Measurements from ENCODE around the gene MBTPS1. TPM values are rescaled to one million over a fixed set of nuclear protein-coding genes. Genes with fewer than 3 reads are reported as not detected.

The MBTPS1 gene
- total and polyA plus RNA-seq, 9 of the 15 experiments (the other 6 are each of a cell fraction or from before 2014, with no cell fraction given) = 2.8 to 57.6 (median 43.8) TPM

GRCh38 chr16:84139628-84140258, 23.0 kb upstream of the MBTPS1 start (continued):
- no peak; a peak in 1 of 4 replicates for TF ChIP-seq FOXK2 (conservative IDR thresholded peaks at IDR 0.05 in 1 of 2, IDR thresholded peaks at IDR 0.05 in 1 of 2; ENCODE audit: low read depth in 2 of 2)
- TF ChIP-seq ZBTB1 (CRISPR knock-in tag; IDR thresholded peaks at IDR 0.05; ENCODE audit: borderline replicate concordance, low read depth) = no peak
- TF ChIP-seq CSDE1 (IDR thresholded peaks at IDR 0.05) = no peak
- TF ChIP-seq DMBX1 (CRISPR knock-in tag; IDR thresholded peaks at IDR 0.05; ENCODE audit: borderline replicate concordance) = peak; percentile 47; the same call in 1 of the 2 replicates
- no peak for TF ChIP-seq NR0B1 (IDR thresholded peaks at IDR 0.05; ENCODE audit: partially characterized antibody)
- no peak for TF ChIP-seq TFAP4 (CRISPR knock-in tag; IDR thresholded peaks at IDR 0.05; ENCODE audit: borderline replicate concordance)
- TF ChIP-seq CHAMP1 (IDR thresholded peaks at IDR 0.05) = no peak
- TF ChIP-seq ZBTB40 (IDR thresholded peaks at IDR 0.05) = 0 out of 2 replicates have a peak, but pooled peaks have one; percentile 8
- no peak for TF ChIP-seq ZBTB40 (CRISPR knock-in tag; IDR thresholded peaks at IDR 0.05)
- TF ChIP-seq NR2F6 (CRISPR knock-in tag; IDR thresholded peaks at IDR 0.05) = no peak
- TF ChIP-seq ZFX (CRISPR knock-in tag; IDR thresholded peaks at IDR 0.05) = no peak
